ENCODE measurements around the gene NARF.

DNA sequence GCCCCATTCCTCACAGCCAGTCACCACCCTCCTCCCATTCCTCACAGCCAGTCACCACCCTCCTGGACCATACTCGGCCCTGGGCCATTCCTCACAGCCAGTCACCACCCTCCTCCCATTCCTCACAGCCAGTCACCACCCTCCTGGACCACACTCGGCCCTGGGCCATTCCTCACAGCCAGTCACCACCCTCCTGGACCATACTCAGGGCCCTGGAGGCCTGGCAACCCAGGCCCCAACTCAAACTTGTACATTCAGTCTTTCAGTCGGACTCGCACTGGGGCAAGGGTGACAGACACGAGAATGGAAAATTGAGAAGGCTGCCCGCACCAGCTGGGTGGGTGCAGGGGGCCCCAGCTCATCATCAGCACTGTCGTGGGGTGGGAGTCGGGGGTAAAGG, 30.6 kb downstream of the NARF start:
- TF ChIP-seq, protein P1, sequence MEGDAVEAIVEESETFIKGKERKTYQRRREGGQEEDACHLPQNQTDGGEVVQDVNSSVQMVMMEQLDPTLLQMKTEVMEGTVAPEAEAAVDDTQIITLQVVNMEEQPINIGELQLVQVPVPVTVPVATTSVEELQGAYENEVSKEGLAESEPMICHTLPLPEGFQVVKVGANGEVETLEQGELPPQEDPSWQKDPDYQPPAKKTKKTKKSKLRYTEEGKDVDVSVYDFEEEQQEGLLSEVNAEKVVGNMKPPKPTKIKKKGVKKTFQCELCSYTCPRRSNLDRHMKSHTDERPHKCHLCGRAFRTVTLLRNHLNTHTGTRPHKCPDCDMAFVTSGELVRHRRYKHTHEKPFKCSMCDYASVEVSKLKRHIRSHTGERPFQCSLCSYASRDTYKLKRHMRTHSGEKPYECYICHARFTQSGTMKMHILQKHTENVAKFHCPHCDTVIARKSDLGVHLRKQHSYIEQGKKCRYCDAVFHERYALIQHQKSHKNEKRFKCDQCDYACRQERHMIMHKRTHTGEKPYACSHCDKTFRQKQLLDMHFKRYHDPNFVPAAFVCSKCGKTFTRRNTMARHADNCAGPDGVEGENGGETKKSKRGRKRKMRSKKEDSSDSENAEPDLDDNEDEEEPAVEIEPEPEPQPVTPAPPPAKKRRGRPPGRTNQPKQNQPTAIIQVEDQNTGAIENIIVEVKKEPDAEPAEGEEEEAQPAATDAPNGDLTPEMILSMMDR (IDR thresholded peaks at IDR 0.05) = no peak
- TF ChIP-seq POLR2AphosphoS5 (IDR thresholded peaks at IDR 0.05) (no peak), POLR2A (IDR thresholded peaks at IDR 0.05) (no peak)

Data from breast epithelium (tissue), 3 donors.